Esophagus muscularis mucosa (tissue), 4 donors: Measurements from ENCODE around the gene KAZN. TPM values are rescaled to one million over a fixed set of nuclear protein-coding genes. Genes with fewer than 3 reads are reported as not detected.

Experiments
- DNase-seq: peaks from one replicate; pipeline ENCODE4 v3.0.0-alpha.2; 2017; ENCODE audit errors: extremely low spot score
- H3K27ac ChIP-seq, 4 donors: fragments of 200-600 bp; sonication (generic); replicated peaks in 1 of 4; 1 replicate in 3 of 4; 2 replicates in 1 of 4; pipeline ENCODE4 v1.5.1; 2016 to 2019; ENCODE audit warnings: mild to moderate bottlenecking in 1 of 4
- H3K27me3 ChIP-seq, 4 donors: fragments of 200-600 bp; sonication (generic); one replicate each; pipeline versions ENCODE4 v1.5.1 to v1.6.0; 2016 to 2019
- H3K36me3 ChIP-seq, 4 donors: fragments of 200-600 bp; sonication (generic); one replicate each; pipeline ENCODE4 v1.5.1; 2016 to 2019
- H3K4me1 ChIP-seq, 4 donors: fragments of 200-600 bp; sonication (generic); one replicate each; pipeline ENCODE4 v1.5.1; 2016 to 2019
- H3K4me3 ChIP-seq, 4 donors: fragments of 200-600 bp; sonication (generic); 1 replicate in 2 of 4; 2 replicates in 2 of 4; pipeline ENCODE4 v1.5.1; 2016 to 2019; ENCODE audit warnings: mild to moderate bottlenecking in 4 of 4, moderate library complexity in 1 of 4
- H3K9me3 ChIP-seq, 4 donors: fragments of 200-600 bp; sonication (generic); 1 replicate in 3 of 4; 2 replicates in 1 of 4; pipeline ENCODE4 v1.5.1; 2016 to 2019
- CTCF ChIP-seq, 3 experiments: fragments of 200-600 bp in 2 of 3; fragments of 450-650 bp in 1 of 3; sonication (generic) in 2 of 3; IDR thresholded peaks; one replicate each; pipeline ENCODE4 v1.5.1; 2017 to 2019; ENCODE audit warnings: antibody characterized with exemption in 3 of 3, mild to moderate bottlenecking in 2 of 3, moderate library complexity in 1 of 3
- EP300 ChIP-seq: sonication (generic); formaldehyde crosslinking; IDR thresholded peaks from one replicate; pipeline ENCODE4 v1.6.1; 2017; ENCODE audit warnings: antibody characterized with exemption
- POLR2A ChIP-seq: fragments of 450-650 bp; IDR thresholded peaks from one replicate; pipeline ENCODE4 v1.6.1; 2017; ENCODE audit warnings: antibody characterized with exemption, moderate library complexity, mild to moderate bottlenecking, low read depth
- POLR2AphosphoS5 ChIP-seq, 2 donors: sonication (generic); formaldehyde crosslinking; IDR thresholded peaks; one replicate each; pipeline ENCODE4 v1.6.1; 2017; ENCODE audit warnings: antibody characterized with exemption in 2 of 2
- WGBS: methylation state at CpG from one replicate; pipeline ENCODE4 v1.1.5; 2018; 5-methylcytosine and 5-hydroxymethylcytosine counted together
- intact Hi-C: fragments of 100-400 bp; cut with DNase I; formaldehyde crosslinking; loops from one replicate; pipeline ENCODE4 v1.15.1; 2023
- total RNA-seq, 4 donors: library from RNA; depleted of rRNA; stranded (reverse); fragments of >200 nt; gene quantifications; one replicate each; pipeline versions ENCODE4 v1.1.0 to v1.2.1, GENCODE V29; 2016

KAZN gene
- total RNA-seq, 4 donors from 2014 or later, result 9.9 to 14.1 (median 11.9) TPM

GRCh38 chr1:15062479-15063099, 464.1 kb downstream of the KAZN start:
- no peaks in the 10 kb centered on the region for H3K4me1 ChIP-seq
- TF ChIP-seq POLR2AphosphoS5 (IDR thresholded peaks at IDR 0.05) (no peak), CTCF (IDR thresholded peaks at IDR 0.05) (peak in 1 of 3 experiments; percentile 30)
- intact Hi-C loops, result no loop called here
- no peaks in the 10 kb centered on the region for H3K27me3 ChIP-seq
- H3K27ac ChIP-seq, result no peak overlapping the region
- peaks cover 0 to 10% (median 3%) of the 10 kb centered on the region in 4 donors for H3K9me3 ChIP-seq
- no peak for DNase-seq
- H3K4me3 ChIP-seq, result no peak overlapping the region
- WGBS, result 98% methylated on average over 6 of the region's 6 CpGs
- peaks cover 10 to 54% (median 24%) of the 10 kb centered on the region in 4 donors for H3K36me3 ChIP-seq

- Histone ChIP-seq H3K4me3 (no peak overlapping the region), H3K9me3 (peaks cover 0 to 10% (median 3%) of the 10 kb centered on the region in 4 donors), H3K27ac (no peak overlapping the region), H3K27me3 (no peaks in the 10 kb centered on the region), H3K36me3 (peaks cover 5 to 48% (median 21%) of the 10 kb centered on the region in 4 donors), H3K4me1 (no peaks in the 10 kb centered on the region)
- DNase-seq, result no peak
- intact Hi-C loops, result no loop called here
- whole genome bisulfite sequencing, result 93% methylated on average over 7 of the region's 7 CpGs
- TF ChIP-seq POLR2AphosphoS5 (IDR thresholded peaks at IDR 0.05) (no peak), EP300 (no peak), POLR2A (no peak), CTCF (IDR thresholded peaks at IDR 0.05) (no peak)
These were observed 464.9 kb downstream of the KAZN start for GRCh38 chr1:15063346-15063745.

- Histone ChIP-seq H3K4me3 (no peak overlapping the region), H3K9me3 (peaks cover 0 to 10% (median 3%) of the 10 kb centered on the region in 4 donors), H3K4me1 (no peaks in the 10 kb centered on the region), H3K27ac (no peak overlapping the region), H3K27me3 (no peaks in the 10 kb centered on the region), H3K36me3 (peaks cover under 1 to 48% (median 20%) of the 10 kb centered on the region in 4 donors)
- no peak for TF ChIP-seq POLR2AphosphoS5 (IDR thresholded peaks at IDR 0.05)
- no peak for TF ChIP-seq CTCF (IDR thresholded peaks at IDR 0.05)
- no peak for TF ChIP-seq EP300
- TF ChIP-seq POLR2A, result no peak
- 94% methylated on average over 7 of the region's 7 CpGs for WGBS
- intact Hi-C loops, result no loop called here
- DNase-seq, result no peak
These were observed 465.3 kb downstream of the KAZN start for GRCh38 chr1:15063783-15064182.

GRCh38 chr1:15064217-15064929, 465.9 kb downstream of the KAZN start:
- Histone ChIP-seq H3K27ac (no peak overlapping the region), H3K4me3 (no peak overlapping the region), H3K4me1 (no peaks in the 10 kb centered on the region), H3K27me3 (no peaks in the 10 kb centered on the region), H3K36me3 (peaks cover 0 to 48% (median 20%) of the 10 kb centered on the region in 4 donors), H3K9me3 (peaks cover 0 to 10% (median 3%) of the 10 kb centered on the region in 4 donors)
- DNase-seq, result no peak
- intact Hi-C loops, result no loop called here
- WGBS, result 88% methylated on average over 13 of the region's 15 CpGs
- TF ChIP-seq POLR2AphosphoS5 (IDR thresholded peaks at IDR 0.05), result no peak
- TF ChIP-seq EP300, result no peak
- TF ChIP-seq CTCF (IDR thresholded peaks at IDR 0.05), result no peak
- no peak for TF ChIP-seq POLR2A
